Measurements from ENCODE around the gene THOC1.

The THOC1 gene

DNA sequence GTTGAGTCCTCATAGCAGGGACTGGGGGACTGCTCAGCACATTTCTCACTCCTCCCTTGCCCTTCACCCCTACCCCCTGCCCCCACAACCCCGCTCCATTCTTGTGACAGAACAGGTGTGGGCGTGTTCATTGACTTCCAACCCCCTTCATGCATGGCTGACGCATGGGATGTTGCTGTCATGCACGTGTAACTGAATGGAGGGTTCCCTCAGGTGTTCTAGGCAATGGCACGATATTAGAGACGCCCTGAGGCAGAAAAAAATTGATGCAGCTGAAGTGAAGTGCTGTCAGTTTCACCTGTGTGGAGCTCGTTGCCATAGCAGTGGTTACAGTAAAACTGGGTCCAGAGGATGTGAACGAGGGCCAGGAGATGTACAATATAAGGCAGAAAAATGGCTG, 6.5 kb upstream of the THOC1 start:
- no peak for DNase-seq (ENCODE audit: low read depth in 2 of 2)

DNA sequence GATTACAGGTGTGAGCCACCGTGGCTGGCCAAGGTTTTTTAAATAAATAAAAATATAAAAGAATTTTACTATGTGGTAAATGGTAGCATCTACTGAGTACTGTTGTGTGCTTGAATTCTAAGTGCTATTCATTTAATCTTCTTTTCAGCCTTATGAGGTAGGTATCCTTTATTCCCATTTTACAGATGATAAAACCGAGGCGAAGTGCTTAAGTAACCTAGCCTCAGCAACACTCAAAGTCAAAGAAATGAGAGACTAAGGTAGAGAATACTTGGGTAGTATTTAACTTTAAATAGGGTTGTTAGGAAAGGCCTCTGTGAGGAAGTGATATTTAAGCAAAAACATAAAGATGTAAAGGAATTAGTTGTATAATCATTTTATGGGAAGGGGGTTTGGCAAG, 5.7 kb upstream of the THOC1 start:
- no peak for DNase-seq (ENCODE audit: low read depth in 2 of 2)

DNA sequence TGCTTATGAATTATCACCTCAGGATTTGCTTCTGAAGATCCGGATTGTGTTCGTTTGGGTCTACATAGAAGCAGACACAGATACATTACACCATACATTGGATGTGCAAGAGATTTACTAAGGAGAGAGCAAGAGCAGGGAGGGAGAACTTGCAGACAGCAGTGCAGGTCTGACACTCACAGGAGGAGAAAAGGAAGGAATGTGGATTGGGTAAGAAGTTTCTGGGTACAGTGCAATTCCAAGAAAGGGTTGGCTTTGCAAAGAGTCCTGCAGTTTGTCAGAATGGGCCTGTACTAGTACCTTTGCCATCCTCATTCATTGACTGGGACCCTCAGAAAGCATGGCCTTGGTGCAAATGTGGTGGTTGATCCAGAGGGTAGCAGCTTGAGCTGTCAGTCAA, 4.8 kb upstream of the THOC1 start:
- DNase-seq (ENCODE audit: low read depth in 2 of 2): no peak

DNA sequence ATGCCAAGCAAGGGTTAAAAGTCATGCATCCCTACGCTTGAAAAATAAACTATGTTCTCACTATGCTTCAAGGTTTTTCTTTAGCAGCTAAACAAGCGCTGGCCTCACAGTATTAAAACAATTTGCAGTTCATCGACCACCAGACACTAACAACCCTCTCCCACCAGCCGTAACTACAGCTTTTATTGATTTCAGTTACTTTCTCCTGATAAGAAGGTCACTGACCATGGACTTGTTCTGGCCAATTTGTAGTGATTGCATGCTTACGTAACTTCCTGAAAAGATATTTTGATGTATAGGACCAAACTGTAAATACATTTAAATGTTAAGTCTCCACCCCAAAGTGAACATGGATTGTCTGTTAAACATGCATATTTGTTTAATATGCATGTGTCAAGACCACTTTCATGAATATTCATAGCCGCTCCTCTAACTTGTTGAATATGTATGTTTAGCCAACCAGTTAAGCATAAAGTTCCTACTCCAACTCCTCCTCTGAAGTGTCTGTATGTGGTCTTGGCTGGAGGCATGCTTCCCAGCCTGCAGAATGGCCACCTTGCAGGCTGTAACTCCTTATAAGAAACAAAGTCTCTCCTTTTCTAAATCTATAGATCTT, 1.7 kb upstream of the THOC1 start:
- DNase-seq (ENCODE audit: low read depth in 2 of 2): no peak

DNA sequence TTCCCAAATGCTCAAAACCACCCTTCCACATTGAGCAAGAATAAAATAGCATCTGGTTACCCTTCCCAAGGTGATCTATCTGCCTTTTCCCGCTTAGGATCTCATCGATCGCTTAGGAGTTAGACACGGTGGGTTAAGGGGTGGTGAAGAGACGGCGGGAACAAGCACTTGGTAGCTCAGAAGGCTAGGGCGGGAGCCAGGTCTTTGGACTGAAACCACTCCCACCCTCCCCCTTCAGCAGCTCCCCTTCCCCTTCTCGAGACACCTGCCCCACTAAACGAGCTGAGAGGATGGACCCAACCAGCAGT, 513 bp downstream of the THOC1 start:
- no peak for DNase-seq (ENCODE audit: low read depth in 2 of 2)

DNA sequence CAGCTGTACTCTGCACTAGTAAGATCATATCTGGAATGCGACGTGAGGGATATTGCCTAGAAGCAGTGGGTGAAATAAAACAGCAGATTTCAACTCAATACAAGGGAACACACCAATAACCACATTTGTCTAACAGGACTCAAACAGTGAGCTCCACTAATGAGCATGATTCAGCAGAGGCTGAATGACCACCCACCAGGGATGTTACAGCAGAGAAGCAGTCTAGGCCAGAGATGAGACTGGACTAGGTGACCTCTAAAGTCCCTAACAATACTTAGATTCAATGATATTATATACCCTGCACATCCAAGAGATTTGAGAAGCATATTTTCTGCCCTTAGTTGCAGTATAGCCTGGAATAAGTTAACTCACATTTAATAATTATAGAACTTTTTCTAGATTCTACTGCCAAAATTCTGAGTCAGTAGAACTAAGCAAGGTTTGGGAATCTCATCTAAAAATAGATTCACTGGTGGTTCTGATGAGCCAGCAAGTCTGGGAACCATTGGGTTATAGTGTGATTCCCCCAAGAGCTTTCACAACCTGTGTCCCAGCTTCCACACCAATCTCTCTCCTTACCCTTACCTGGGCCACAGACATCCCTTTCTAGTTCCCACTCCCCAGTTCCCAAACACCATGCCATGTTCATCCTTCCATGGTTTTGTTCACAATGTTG, 6.3 kb downstream of the THOC1 start:
- no peak for DNase-seq (ENCODE audit: low read depth in 2 of 2)

DNA sequence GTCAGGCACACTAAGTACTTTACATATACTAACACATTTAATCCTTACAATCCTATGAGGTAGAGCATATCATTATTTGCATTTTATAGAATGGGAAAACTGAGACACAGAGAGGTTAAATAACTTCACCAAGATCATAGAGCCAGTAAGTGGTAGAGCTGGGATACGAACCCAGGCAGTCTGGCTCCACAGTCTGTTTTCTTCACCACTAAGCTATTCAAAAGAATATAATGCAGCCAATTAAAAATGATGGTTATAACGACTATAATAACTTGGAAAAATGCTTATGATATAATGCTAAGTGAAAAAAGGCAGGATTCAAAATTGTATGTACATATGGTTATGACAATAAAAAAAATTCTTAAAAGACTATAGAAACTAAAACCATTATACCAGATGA, 7.3 kb downstream of the THOC1 start:
- no peak for DNase-seq (ENCODE audit: low read depth in 2 of 2)

DNA sequence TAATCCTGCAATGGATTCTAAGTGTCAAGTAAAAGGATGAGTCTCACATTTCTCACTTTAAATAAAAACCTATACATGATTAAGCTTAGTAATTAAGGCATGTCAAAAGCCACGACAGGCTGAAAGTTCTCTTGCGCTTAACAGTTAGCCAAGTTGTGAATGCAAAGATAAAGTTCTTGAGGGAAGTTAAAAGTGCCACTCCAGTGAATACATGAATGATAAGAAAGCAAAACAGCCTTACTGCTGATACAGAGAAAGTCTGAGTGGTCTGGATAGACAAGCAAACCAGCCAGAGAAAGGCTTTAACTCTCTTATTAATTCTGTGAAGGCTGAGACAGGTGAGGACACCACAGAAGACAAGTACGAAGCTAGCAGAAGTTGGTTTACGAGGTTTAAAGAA, 12.7 kb downstream of the THOC1 start:
- DNase-seq (ENCODE audit: low read depth in 2 of 2): no peak

DNA sequence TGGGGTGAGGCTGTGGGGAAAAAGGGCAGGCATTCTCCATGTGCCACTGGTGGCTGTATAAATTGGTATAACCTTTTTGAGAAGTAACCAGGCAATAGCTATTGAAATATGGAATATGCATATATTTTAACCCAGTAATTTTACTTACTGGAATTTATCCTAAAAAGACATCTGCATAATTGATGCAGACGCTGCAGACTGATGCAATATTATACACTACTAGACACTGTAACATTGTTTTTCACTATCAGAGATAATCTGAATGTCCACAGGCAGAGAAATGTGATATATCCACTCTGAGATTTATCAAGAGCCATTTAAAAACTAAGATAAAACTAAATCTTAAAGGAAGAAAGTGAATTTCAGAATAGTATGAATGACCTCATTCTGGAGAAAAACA, 14.7 kb downstream of the THOC1 start:
- DNase-seq (ENCODE audit: low read depth in 2 of 2): no peak

DNA sequence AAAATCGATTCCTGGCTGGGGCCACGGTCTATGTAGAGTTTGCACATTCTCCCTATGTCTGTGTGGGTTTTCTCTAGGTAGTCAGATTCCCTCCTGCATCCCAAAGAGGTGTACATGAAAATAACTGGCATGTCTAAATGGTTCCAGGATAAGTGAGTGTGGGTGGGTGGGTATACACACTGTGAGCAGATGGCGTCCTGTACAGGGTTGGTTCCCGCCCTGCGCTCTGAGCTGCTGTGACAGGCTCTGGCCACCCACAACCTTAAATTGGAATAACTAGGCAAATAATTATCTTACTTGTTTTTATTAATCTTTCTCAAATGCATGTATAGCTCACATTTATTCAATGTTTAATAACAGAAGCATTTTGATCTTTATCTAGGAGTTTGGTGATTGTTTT, 16.3 kb downstream of the THOC1 start:
- no peak for DNase-seq (ENCODE audit: low read depth in 2 of 2)

DNA sequence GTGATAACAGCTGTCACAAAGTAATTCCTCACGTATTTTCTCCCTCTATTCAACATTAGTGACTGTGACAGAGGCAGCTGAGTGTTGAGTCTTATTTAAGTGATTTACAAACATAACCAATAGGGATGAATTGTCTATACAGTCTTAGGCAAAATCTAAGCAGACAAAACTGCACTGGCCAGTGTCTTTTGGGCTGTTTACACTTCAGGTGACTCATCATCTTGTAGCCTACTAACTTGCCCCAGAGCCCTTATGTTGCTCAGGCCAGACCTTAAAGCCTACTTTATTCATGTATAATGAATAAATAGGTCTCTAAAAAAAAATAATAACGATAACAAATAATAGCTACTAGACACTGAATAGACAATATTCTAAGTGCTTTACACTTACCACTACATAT, 17.2 kb downstream of the THOC1 start:
- DNase-seq (ENCODE audit: low read depth in 2 of 2): no peak

DNA sequence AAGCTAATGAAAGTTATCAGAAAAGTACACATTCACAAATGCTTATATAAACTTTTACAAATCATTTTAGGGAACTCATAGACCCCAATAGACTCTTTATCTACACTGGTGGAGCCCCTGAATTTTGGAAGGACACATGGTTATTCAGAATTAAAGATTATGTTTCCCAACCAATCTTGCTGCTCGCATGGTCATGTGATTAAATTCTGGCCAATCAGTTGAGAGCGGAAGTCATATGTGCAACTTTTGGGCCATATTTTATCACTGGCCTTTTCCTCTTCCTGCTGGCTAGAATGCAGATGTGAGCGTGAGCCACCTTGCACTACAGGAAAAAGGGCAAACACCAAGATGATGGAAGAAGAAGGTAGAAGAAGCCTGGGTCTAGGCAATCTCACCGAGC, 19.8 kb downstream of the THOC1 start:
- DNase-seq (ENCODE audit: low read depth in 2 of 2): no peak

DNA sequence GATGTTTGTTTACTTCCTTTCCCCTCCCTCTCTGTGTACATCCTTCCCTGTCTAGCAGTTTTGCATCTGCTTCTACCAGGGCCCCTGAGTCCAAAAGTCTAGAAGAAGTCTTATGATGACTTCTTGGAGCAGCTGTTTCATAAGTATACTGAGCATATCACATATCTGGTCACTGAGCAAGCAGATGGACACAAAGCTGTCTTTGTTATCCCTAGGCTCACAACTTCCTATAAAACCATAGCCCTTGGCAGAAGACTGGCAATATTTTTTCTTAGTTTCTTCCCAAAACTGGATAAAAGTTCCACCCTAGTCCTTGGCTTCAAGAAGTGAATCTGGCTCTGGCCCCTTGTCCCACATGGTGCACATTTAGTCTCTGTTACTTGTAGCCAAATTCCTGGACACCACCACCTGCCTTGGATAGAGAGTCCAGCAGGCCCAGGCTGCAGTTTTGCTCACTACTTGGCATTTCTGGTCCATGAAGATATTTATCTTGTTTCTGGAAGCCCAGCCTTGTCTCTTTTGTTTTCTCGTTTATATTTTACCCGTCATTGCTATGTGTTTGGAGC, 22.5 kb downstream of the THOC1 start:
- no peak for DNase-seq (ENCODE audit: low read depth in 2 of 2)

DNA sequence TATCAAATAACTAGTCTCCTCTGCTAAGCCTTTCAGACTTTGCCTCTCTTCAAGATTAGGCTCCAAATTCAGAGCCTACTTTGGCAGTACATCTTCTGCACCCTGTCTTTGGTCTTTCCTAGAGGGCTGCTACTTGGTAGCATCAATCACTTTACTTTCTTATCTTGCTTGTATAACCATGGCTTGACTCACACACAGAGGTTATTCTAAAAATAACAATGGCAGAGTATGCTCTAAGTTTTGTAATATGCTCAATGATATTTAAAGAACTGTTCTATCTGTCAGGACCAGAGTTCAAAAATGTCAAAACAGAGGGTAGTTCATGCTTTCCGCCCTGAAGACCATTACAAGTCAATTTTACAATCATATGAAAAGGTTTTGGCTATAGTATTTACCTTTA, 27.7 kb downstream of the THOC1 start:
- no peak for DNase-seq (ENCODE audit: low read depth in 2 of 2)

DNA sequence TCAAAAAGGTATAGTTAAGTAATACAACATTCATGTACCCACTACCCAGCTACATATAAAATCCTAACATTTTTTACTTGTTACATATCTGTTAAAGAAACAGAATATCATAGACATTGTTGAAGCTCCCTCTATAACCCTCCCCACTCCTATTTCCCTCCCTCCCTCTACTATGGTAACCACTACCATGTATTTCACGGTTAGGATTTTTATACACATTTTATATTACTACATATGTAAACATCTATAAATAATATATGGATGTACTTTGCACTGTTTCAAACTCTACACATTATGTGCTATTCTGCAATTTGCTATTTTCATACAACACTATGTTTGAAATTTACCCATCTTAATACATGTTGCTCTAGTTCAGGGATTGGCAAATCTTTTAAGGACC, 36.3 kb downstream of the THOC1 start:
- DNase-seq (ENCODE audit: low read depth in 2 of 2): no peak

DNA sequence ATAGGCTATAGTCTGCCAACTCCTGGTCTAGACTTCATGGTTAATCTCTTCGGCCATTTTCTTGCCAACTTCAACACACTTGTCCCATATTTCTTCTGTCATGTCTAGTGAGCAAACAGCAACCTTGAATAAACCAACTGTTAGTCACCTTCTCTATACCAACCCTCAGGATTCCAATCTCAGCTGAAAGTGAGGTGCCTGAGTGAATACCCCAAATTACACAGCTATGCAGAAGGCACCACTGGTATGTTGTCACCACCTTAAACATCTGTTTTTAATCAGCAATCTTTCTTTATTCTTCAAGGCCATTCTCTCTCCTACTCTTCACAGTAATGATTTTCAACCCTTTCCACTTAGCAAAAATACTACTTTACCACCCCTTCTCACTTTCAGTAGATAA, 39.3 kb downstream of the THOC1 start:
- DNase-seq (ENCODE audit: low read depth in 2 of 2): no peak

DNA sequence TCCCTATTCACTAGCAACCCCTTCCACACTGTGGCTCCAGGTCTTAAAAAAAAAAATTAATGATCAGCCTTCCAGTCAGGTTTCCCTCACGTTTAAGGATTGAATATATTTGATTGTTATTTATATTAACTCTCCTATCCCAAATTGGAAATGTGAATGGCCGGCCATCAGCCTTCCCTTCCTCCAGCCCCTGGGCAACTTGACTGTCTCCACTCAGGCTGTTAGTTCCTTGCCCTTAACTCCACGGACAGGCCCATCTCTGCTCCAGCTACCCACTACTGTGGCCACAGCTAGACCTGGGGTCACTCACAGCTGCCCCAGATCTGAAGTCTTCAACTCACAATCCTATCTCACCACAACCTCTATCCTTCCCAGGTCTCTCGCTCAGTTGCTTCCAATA, 39.9 kb downstream of the THOC1 start:
- DNase-seq (ENCODE audit: low read depth in 2 of 2): no peak

DNA sequence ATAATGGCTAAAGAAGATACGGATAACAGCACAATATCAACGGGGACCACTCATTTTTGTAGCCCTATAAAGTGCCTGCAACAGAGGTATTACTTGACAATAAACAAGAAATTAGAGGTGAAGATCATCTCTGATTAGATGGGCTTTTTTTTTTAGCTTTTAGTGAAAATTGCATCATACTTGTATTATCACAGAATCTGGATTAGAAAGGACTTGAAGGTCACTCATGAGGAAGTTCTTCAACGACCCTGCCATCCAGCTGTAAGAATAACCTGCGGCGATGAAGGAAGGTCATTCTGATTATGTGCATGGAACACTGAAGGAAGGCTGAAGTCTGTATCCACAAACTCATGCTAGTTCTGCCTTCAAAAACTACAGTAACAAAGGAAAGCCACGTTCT, 40.5 kb downstream of the THOC1 start:
- DNase-seq (ENCODE audit: low read depth in 2 of 2): no peak

DNA sequence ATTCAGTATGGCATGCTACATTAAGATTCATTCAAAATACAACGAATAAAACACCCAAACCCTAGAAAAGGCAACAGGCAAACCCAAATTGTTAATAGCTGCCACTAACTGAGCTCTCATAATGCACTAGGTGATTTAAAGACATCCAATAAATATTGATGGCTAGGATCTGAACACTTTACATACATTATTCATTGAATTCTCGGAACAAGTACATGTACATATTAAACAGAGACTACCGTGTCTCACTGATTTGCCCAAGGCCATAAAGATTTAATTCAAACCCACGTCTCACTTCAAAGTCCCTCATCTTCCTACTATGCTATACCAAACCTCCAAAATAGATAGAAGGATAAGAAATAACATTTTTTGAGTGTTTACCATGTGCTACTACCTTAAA, 42.1 kb downstream of the THOC1 start:
- DNase-seq (ENCODE audit: low read depth in 2 of 2): no peak

DNA sequence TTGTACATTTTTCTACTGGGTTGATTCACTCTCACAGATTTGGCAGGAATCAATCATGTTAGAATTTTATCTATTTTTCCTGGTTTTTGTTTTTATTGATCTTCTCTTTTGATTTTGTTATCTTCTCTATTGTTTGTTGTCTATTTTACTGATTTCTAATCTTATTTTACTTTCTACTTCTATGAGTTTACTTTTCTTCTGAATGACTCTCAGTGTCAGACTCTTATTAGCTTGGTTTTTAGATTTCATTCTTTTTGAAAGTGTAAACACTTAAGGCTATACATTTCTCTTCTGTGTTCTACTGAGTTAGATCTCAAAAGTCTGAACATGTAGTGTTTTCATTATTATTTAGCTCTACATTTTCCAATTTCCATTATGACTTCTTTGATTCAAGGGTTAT, 47.1 kb downstream of the THOC1 start:
- no peak for DNase-seq (ENCODE audit: low read depth in 2 of 2)

DNA sequence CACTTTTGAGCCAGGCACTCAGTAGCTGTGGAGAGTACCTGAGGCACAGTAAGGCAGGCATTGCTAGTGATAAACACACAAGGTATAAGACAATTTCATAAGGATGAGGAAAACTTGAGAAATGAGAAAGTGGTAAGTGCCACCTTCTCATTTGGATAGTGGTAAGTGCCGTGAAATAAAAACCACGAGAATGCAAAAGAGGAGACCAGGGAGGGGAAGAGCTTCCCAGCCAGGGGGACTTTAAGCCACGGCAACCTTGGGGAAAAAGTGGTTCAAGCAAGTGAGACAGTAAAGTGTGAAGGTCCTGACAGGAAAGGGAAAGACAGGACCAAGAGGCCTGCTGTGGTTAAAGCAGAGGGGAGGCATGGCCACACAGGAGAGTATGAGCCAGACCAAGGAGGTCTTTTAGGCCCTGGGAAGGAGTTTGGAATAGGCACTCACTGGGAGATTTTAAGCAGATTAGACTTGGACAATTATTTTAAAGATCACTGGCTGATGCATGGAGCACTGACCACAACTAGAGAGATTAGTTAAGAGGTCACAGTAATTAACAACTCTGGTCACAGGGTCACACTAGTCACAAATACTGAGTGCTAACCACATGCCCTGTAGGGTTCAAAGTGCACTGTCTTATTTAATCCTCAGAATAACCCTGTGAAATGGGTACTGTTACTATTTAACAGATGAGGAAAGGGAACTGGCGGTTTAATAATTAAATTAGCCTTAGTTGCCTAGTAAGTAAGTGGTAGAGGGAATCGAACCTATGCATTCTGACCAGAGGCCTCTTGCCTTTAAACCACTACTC, 50.1 kb downstream of the THOC1 start:
- no peak for DNase-seq (ENCODE audit: low read depth in 2 of 2)

DNA sequence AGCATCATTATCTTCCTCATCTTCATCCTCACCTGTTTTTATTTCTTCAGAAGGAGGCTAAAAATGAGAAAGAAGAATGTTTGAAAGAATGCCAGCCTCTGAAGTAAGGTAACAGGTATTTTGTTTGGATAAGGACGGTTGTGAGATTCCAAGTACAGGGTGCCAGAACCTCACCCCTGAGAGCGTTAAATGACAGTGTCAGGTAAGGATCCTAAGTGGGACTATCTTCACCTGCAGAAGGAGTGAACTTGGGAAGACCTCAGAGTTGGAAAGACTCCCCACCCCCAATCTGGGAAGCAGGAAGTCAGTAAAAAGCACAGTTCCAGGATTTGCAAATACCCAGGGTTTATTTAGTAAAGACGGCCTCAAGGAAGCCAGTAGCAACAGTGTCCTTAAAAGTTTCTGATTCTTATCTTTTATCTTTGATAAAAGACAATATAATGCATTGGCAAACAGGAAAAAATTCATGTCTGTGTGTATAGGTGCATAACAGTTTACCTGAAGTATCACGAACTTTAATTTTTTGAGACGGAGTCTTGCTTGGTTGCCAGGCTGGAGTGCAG, 52.3 kb downstream of the THOC1 start:
- DNase-seq (ENCODE audit: low read depth in 2 of 2): no peak

DNA sequence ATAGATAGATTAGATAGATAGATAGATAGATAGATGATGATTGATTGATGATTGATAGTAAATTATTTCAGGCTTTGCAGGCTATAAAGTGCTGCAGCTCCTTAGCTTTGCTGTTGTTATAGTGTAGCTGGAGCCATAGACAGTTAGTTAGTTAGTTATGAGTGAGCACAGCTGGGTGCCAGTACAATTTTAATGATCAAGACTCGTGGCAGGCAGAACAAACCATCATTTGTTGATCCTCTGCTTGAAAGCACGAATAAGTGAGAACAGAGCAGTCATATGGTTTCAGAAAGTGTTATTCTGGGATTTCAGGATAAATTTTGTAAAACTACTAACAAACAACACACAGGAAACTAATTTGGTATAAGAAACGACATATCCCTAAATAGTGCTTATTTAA, 53.9 kb downstream of the THOC1 start:
- DNase-seq (ENCODE audit: low read depth in 2 of 2): no peak
